OCI-LY1 (cell line): ENCODE data around the gene C1orf159.

Source experiments
- H2AFZ ChIP-seq: fragments of 200-600 bp; sonication (generic), shearing (Covaris generic); 2 replicates; pipeline ENCODE4 v1.6.0; 2014; ENCODE audit warnings: antibody characterized with exemption, mild to moderate bottlenecking, low read length
- H3F3A ChIP-seq: fragments of 200-600 bp; sonication (generic), shearing (Covaris generic); 2 replicates; pipeline ENCODE4 v1.6.0; 2014; ENCODE audit warnings: mild to moderate bottlenecking, antibody characterized with exemption, low read length, moderate library complexity; ENCODE audit not compliant: insufficient read depth
- H3K27ac ChIP-seq: fragments of 200-600 bp; sonication (generic); 2 replicates; pipeline ENCODE4 v1.5.1; 2014; ENCODE audit warnings: low read length, mixed run types, mild to moderate bottlenecking, low read depth; ENCODE audit not compliant: poor library complexity, severe bottlenecking
- H3K27me3 ChIP-seq: fragments of 200-600 bp; sonication (generic); 2 replicates; pipeline ENCODE4 v1.6.0; 2014; ENCODE audit warnings: antibody characterized with exemption, mild to moderate bottlenecking, low read length, moderate library complexity; ENCODE audit not compliant: insufficient read depth
- H3K36me3 ChIP-seq: fragments of 200-600 bp; sonication (generic); 2 replicates; pipeline ENCODE4 v1.6.1; 2014; ENCODE audit warnings: mild to moderate bottlenecking, antibody characterized with exemption, low read length, moderate library complexity, mixed read lengths; ENCODE audit not compliant: insufficient read depth
- H3K4me1 ChIP-seq: fragments of 200-600 bp; sonication (generic); 2 replicates; pipeline ENCODE4 v1.5.1; 2014; ENCODE audit warnings: mild to moderate bottlenecking, low read length, moderate library complexity; ENCODE audit not compliant: insufficient read depth, severe bottlenecking
- H3K4me2 ChIP-seq: fragments of 200-600 bp; sonication (generic), shearing (Covaris generic); 2 replicates; pipeline ENCODE4 v1.6.1; 2014; ENCODE audit warnings: low read length
- H3K4me3 ChIP-seq: fragments of 200-600 bp; sonication (generic); 2 replicates; pipeline ENCODE4 v1.5.1; 2014; ENCODE audit warnings: low read length, low read depth, mild to moderate bottlenecking, mixed read lengths; ENCODE audit not compliant: poor library complexity, severe bottlenecking
- H3K79me2 ChIP-seq: fragments of 200-600 bp; shearing (Covaris generic); 2 replicates; pipeline ENCODE4 v1.6.1; 2016; ENCODE audit warnings: mixed run types, low read length, mixed read lengths; ENCODE audit not compliant: insufficient read depth
- H3K9ac ChIP-seq: fragments of 200-600 bp; sonication (generic), shearing (Covaris generic); 2 replicates; pipeline ENCODE4 v1.6.1; 2014; ENCODE audit warnings: mild to moderate bottlenecking, low read length, mixed read lengths
- H3K9me2 ChIP-seq: fragments of 200-600 bp; sonication (generic), shearing (Covaris generic); 2 replicates; pipeline ENCODE4 v1.6.1; 2014; ENCODE audit warnings: low read depth, mild to moderate bottlenecking, low read length, mixed read lengths
- H3K9me3 ChIP-seq: fragments of 200-600 bp; shearing (Covaris generic); 2 replicates; pipeline ENCODE4 v1.6.1; 2014; ENCODE audit warnings: low read length, mixed read lengths
- H4K20me1 ChIP-seq: fragments of 200-600 bp; sonication (generic), shearing (Covaris generic); 2 replicates; pipeline ENCODE4 v1.6.0; 2016; ENCODE audit warnings: mild to moderate bottlenecking, low read length; ENCODE audit not compliant: insufficient read depth
- EZH2 ChIP-seq: fragments of 200-600 bp; sonication (generic), shearing (Covaris generic); IDR thresholded peaks from 2 replicates; pipeline ENCODE4 v1.8.0; 2017; ENCODE audit warnings: borderline replicate concordance, mixed run types, mild to moderate bottlenecking, antibody characterized with exemption, low read length, moderate library complexity, mixed read lengths
- TF ChIP-seq, protein P1 (sequence below): fragments of 200-600 bp; sonication (generic), shearing (Covaris generic); IDR thresholded peaks from 2 replicates; pipeline ENCODE4 v1.5.1; 2017; ENCODE audit warnings: mild to moderate bottlenecking, antibody characterized with exemption, low read length, moderate library complexity, mixed read lengths

Gene C1orf159

GRCh38 chr1:1091344-1092148 lies 24.3 kb downstream of the C1orf159 start:
- Histone ChIP-seq H3F3A (no peaks in the 10 kb centered on the region), H3K4me3 (no peak overlapping the region), H3K9ac (no peak overlapping the region), H3K4me2 (no peak overlapping the region), H3K9me2 (no peaks in the 10 kb centered on the region), H3K36me3 (no peaks in the 10 kb centered on the region), H4K20me1 (no peaks in the 10 kb centered on the region), H3K27me3 (no peaks in the 10 kb centered on the region), H2AFZ (no peak overlapping the region), H3K9me3 (no peaks in the 10 kb centered on the region), H3K27ac (no peak overlapping the region), H3K79me2 (no peaks in the 10 kb centered on the region), H3K4me1 (no peaks in the 10 kb centered on the region)
- no peak for TF ChIP-seq EZH2
- TF ChIP-seq, protein P1, sequence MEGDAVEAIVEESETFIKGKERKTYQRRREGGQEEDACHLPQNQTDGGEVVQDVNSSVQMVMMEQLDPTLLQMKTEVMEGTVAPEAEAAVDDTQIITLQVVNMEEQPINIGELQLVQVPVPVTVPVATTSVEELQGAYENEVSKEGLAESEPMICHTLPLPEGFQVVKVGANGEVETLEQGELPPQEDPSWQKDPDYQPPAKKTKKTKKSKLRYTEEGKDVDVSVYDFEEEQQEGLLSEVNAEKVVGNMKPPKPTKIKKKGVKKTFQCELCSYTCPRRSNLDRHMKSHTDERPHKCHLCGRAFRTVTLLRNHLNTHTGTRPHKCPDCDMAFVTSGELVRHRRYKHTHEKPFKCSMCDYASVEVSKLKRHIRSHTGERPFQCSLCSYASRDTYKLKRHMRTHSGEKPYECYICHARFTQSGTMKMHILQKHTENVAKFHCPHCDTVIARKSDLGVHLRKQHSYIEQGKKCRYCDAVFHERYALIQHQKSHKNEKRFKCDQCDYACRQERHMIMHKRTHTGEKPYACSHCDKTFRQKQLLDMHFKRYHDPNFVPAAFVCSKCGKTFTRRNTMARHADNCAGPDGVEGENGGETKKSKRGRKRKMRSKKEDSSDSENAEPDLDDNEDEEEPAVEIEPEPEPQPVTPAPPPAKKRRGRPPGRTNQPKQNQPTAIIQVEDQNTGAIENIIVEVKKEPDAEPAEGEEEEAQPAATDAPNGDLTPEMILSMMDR = no peak

- no peaks in the 10 kb centered on the region for H4K20me1 ChIP-seq
Observed at GRCh38 chr1:1090424-1091343, 25.2 kb downstream of the C1orf159 start.

DNA sequence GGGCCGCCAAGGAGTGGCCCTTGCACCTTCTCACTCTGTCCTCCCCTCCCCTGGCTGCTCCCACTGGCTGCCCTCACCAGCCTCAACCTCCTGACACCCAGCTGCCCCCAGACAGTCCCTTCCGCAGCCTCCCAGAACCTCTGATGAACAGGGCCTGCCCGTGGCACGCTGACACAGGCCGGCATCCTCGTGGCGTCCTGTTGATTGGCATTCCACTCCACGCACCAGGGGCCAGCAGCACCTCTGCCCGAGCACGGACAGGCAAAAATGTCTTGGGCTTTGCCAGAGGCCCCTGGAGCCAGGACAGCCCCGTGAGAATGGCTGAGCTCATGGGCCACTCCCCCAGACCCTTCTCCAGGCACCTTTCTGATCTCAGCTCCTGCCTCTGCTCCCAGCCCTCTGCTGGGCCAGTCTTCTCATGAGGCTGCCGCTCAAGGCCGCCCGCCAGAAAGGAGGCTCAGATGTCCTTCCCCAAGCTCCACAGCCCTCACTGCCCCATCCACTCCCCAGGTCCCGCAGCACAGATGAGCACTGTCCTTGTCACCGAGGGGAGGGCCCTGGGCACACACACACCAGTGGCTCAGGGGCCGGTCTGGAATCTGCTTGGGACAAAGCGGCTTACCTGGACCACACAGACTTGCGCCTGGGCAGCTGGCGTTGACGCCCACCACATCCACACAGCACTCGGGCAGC lies 26.0 kb downstream of the C1orf159 start:
- H2AFZ ChIP-seq = no peak overlapping the region
- no peaks in the 10 kb centered on the region for H3K36me3 ChIP-seq
- no peaks in the 10 kb centered on the region for H4K20me1 ChIP-seq
- no peaks in the 10 kb centered on the region for H3K79me2 ChIP-seq
- H3F3A ChIP-seq = no peaks in the 10 kb centered on the region
- TF ChIP-seq, protein P1 = no peak
- TF ChIP-seq EZH2 = no peak
- no peak overlapping the region for H3K9ac ChIP-seq
- H3K9me2 ChIP-seq = no peaks in the 10 kb centered on the region
- H3K27me3 ChIP-seq = 0 out of 2 replicates have a peak, but pooled peaks cover 3% of the 10 kb centered on the region
- H3K4me3 ChIP-seq = no peak overlapping the region
- no peak overlapping the region for H3K27ac ChIP-seq
- no peak overlapping the region for H3K4me2 ChIP-seq
- H3K9me3 ChIP-seq = no peaks in the 10 kb centered on the region
- no peaks in the 10 kb centered on the region for H3K4me1 ChIP-seq

More at GRCh38 chr1:1090424-1091343, 25.2 kb downstream of the C1orf159 start:
- no peaks in the 10 kb centered on the region for H3K9me3 ChIP-seq
- no peaks in the 10 kb centered on the region for H3K9me2 ChIP-seq
- no peaks in the 10 kb centered on the region for H3F3A ChIP-seq
- H3K4me2 ChIP-seq = no peak overlapping the region
- no peak for TF ChIP-seq EZH2
- TF ChIP-seq, protein P1 = no peak
- H3K27ac ChIP-seq = no peak overlapping the region
- H3K4me3 ChIP-seq = no peak overlapping the region
- H3K9ac ChIP-seq = no peak overlapping the region
- H2AFZ ChIP-seq = no peak overlapping the region
- no peaks in the 10 kb centered on the region for H3K79me2 ChIP-seq
- 0 out of 2 replicates have a peak, but pooled peaks cover 3% of the 10 kb centered on the region for H3K27me3 ChIP-seq
- H3K36me3 ChIP-seq = no peaks in the 10 kb centered on the region
- no peaks in the 10 kb centered on the region for H3K4me1 ChIP-seq
